ENCODE data around the gene CALHM3.

Gene CALHM3

GRCh38 chr10:103427866-103428265, 51.2 kb downstream of the CALHM3 start:
- in situ Hi-C loops (cut with MboI; ENCODE audit: low sequenced_read_pairs), result no loop called here

GRCh38 chr10:103423748-103424147, 55.3 kb downstream of the CALHM3 start:
- in situ Hi-C loops (cut with MboI; ENCODE audit: low sequenced_read_pairs), result no loop called here
